Upper lobe of left lung (tissue), 4 donors: ENCODE measurements around the gene BRINP2.

ENCODE experiments used
- EP300 ChIP-seq, 4 donors: sonication (generic); formaldehyde crosslinking; IDR thresholded peaks; one replicate each; pipeline ENCODE4 v1.5.1; 2017; ENCODE audit warnings: antibody characterized with exemption in 4 of 4, control low read depth in 2 of 4
- POLR2A ChIP-seq, 4 donors: fragments of 450-650 bp; IDR thresholded peaks; one replicate each; pipeline ENCODE4 v1.5.1; 2016 to 2017; ENCODE audit warnings: antibody characterized with exemption in 4 of 4, mild to moderate bottlenecking in 2 of 4
- POLR2AphosphoS5 ChIP-seq, 2 donors: sonication (generic); formaldehyde crosslinking; IDR thresholded peaks; one replicate each; pipeline ENCODE4 v1.5.1; 2017; ENCODE audit warnings: antibody characterized with exemption in 2 of 2
- TF ChIP-seq, protein P1 (sequence below), 6 experiments: fragments of 450-650 bp in 4 of 6; fragments of 200-600 bp in 2 of 6; sonication (generic) in 2 of 6; IDR thresholded peaks; one replicate each; pipeline ENCODE4 v1.5.1; 2016 to 2019; ENCODE audit warnings: antibody characterized with exemption in 6 of 6

GRCh38 chr1:177206831-177207355 lies 36.1 kb downstream of the BRINP2 start:
- TF ChIP-seq, protein P1, sequence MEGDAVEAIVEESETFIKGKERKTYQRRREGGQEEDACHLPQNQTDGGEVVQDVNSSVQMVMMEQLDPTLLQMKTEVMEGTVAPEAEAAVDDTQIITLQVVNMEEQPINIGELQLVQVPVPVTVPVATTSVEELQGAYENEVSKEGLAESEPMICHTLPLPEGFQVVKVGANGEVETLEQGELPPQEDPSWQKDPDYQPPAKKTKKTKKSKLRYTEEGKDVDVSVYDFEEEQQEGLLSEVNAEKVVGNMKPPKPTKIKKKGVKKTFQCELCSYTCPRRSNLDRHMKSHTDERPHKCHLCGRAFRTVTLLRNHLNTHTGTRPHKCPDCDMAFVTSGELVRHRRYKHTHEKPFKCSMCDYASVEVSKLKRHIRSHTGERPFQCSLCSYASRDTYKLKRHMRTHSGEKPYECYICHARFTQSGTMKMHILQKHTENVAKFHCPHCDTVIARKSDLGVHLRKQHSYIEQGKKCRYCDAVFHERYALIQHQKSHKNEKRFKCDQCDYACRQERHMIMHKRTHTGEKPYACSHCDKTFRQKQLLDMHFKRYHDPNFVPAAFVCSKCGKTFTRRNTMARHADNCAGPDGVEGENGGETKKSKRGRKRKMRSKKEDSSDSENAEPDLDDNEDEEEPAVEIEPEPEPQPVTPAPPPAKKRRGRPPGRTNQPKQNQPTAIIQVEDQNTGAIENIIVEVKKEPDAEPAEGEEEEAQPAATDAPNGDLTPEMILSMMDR (IDR thresholded peaks at IDR 0.05) = no peak
- TF ChIP-seq POLR2A (IDR thresholded peaks at IDR 0.05) (no peak), POLR2AphosphoS5 (IDR thresholded peaks at IDR 0.05) (no peak), EP300 (IDR thresholded peaks at IDR 0.05) (no peak)
